GM18873 (cell line): ENCODE data around the gene COPZ1.
"Not testable (repeated sequence)": the region's sequence is repeated elsewhere in the genome, so short reads cannot be mapped to it uniquely, and the experiment has no call there.

Source experiments
- ATAC-seq: cut with Tn5 transposase; IDR thresholded peaks from one replicate; pipeline ENCODE4 v1.9.1; 2021; ENCODE audit warnings: mild to moderate bottlenecking, moderate library complexity, moderate number of reproducible peaks; ENCODE audit not compliant: unreplicated experiment, low FRiP score

Gene COPZ1

GRCh38 chr12:54294152-54294952 lies 30.6 kb upstream of the COPZ1 start:
- no peak for ATAC-seq

DNA sequence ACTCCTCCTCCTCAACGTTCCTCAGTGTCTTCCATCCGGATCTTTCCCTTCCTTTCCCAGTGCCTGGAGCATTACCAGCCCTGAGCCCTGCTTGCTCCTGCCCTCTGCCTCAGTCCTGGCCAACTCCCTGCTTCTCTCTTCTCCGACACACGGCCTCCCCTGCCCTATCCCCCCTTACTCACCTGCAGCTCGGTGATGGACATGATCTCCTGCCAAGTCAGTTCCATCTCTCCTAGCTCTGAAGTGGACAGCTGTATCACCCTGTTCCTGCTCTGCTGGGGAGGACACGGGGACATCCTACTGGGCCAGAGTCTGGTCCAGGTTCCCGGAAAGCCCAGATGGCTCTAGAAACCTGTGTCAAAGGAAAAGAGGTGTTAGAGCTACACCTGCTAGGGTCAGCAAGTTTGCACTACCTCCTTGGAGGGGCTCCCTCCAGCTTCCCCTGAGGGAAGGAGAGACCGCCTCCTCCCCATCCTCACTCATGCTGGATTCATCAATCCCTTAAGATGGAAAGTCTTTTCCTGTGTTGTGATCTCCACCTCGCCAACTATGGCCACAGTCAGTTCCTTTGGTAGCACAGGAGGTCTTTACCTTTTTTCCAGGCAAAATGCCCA lies 29.9 kb upstream of the COPZ1 start:
- no peak for ATAC-seq

DNA sequence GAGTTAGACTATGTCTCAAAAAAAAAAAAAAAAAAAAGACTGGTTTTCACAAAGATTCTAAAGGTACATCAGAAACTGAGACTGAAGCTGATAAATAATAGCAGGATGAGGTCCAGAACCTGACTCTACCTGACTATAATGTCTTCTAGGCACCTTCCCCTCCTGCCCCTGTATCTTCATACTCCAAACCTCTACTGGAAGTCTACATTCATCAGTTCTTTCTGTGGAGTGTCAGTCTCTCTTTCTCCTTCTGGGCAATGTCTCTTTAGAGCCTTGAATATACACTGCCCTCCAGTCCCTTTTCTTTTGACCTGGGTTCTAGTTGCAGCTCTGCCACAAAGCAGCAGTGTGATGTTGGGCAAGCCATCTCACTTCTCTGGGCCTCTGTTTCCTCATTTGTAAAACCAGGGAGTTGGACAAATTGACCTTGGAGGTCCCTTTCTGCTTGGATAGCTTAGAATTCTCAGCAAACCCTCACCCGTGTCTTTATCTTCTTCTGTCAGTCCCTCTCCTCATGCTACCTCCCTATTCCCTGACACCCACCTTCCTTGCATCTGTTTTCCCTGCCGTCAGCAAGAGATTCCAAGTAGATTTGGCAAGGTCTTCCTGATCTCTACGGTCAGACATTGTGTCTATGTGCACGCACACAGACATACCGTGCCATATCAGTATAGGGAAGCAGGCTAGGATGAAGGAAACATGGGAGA lies 28.4 kb upstream of the COPZ1 start:
- ATAC-seq, result no peak

- ATAC-seq, result no peak
These were observed 26.0 kb upstream of the COPZ1 start for GRCh38 chr12:54298904-54299303.

GRCh38 chr12:54299515-54300224 lies 25.3 kb upstream of the COPZ1 start:
- ATAC-seq, result no peak

GRCh38 chr12:54300225-54300731 lies 24.7 kb upstream of the COPZ1 start:
- ATAC-seq, result no peak

GRCh38 chr12:54300732-54301427 lies 24.1 kb upstream of the COPZ1 start, which contains the start of gene NFE2:
TSS of gene NFE2 (minus strand) at chr12:54301015. CDS start at chr12:54295248, 5,767 bp downstream.
- no peak for ATAC-seq

DNA sequence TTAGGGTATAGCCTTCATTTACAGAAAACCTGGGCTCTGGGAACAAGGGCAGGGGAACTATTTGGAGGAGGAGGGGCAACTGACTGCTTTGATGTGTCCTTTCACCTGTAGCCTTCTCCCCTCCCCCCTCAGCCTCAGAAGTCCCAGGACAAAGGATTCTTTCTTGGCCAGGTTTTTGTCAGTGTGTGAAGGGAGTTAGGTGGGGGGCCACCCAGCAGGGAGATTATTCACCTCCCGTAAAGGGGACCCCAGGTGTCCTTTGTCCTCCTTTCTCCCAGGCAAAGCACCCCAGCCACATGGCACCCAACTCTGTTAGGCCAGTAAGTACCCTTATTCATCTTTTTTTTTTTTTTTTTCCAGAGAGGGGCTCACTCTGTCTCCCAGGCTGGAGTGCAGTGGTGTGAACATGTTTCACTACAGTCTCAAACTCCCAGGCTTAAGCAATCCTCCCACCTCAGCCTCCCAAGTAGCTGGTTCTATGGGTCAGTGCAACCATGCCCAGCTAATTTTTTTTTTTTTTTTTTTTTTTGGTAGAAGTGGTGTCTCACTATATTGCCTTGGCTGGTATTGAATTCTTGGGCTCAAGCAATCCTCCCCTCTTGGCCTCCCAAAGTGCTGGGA lies 23.4 kb upstream of the COPZ1 start:
- no peak for ATAC-seq

GRCh38 chr12:54303640-54304039 lies 21.3 kb upstream of the COPZ1 start:
- no peak for ATAC-seq

- no peak for ATAC-seq
These were observed 20.6 kb upstream of the COPZ1 start for GRCh38 chr12:54304187-54304810.

DNA sequence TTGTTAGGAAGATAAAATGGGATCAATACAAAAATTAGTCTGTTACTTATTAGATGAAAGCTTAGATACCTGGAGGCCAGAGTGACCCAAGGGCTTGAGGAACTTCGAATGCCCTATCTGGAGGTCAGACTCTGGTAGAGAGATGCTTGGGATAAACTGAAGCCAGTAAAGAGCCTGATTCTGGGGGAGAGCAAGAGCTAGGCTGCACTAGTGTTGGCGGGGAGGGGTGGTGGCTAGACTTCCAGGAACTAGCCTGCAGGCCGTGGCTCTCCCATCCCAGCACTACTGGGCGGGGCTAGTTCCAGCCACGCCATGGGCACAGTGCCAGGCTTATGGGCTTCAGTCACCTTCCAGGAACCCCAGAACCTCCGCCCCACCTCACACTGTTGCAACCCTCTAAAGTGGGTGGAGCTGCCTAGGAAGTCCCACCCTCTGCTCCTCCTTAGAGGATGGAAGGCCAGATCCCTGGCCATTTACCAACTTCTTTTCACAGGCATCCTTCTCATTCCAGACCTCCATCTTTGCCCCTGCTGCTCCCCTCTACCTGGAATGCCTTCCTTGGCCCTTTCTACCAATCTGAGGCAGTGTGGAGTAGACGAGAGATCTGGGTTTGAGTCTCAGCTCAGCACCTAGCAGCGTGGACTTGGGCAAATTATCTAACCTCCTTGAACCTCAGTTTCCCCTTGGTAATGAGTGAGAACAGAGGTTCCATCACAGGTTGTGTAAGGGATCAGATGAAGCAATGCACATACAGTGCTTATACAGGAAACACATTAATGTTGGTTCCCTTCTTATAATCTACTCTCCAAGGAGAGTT lies 17.8 kb upstream of the COPZ1 start:
- ATAC-seq, result no peak

DNA sequence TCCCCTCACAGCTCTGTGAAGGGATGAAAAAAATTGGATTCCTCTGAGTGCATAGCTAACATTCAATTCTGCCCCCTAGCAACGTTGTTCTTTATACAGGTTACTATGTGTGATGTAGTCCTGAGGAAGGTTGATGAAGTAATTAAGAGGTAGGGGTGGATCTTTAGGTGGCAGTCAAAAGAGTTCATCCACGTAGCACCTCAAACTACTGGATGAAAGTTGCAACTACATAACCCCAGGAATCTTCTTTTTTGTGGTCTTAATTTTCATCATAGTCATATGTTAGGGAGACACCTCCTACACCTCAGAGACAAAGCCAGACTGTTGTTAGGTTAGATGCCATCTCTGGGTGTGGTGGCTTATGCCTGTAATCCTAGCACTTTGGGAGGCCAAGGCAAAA lies 13.9 kb upstream of the COPZ1 start:
- no peak for ATAC-seq

- not testable (repeated sequence) for ATAC-seq
These were observed 12.6 kb upstream of the COPZ1 start for GRCh38 chr12:54312309-54312708.

GRCh38 chr12:54321363-54321762 lies 3.6 kb upstream of the COPZ1 start:
- ATAC-seq, result no peak

- not testable (repeated sequence) for ATAC-seq
These were observed 645 bp downstream of the COPZ1 start for GRCh38 chr12:54325442-54326109.

- no peak for ATAC-seq
These were observed 3.8 kb downstream of the COPZ1 start for GRCh38 chr12:54328595-54329337.

GRCh38 chr12:54329759-54330158 lies 4.8 kb downstream of the COPZ1 start:
- ATAC-seq, result no peak
